Medulla oblongata (tissue), 1 donor: ENCODE data around the gene PMP22.
"Not testable (repeated sequence)": the region's sequence is repeated elsewhere in the genome, so short reads cannot be mapped to it uniquely, and the experiment has no call there.

Experiments used
- DNase-seq: peaks from one replicate; pipeline ENCODE4 v3.0.0-alpha.2; 2015; ENCODE audit errors: extremely low spot score

PMP22 gene

DNA sequence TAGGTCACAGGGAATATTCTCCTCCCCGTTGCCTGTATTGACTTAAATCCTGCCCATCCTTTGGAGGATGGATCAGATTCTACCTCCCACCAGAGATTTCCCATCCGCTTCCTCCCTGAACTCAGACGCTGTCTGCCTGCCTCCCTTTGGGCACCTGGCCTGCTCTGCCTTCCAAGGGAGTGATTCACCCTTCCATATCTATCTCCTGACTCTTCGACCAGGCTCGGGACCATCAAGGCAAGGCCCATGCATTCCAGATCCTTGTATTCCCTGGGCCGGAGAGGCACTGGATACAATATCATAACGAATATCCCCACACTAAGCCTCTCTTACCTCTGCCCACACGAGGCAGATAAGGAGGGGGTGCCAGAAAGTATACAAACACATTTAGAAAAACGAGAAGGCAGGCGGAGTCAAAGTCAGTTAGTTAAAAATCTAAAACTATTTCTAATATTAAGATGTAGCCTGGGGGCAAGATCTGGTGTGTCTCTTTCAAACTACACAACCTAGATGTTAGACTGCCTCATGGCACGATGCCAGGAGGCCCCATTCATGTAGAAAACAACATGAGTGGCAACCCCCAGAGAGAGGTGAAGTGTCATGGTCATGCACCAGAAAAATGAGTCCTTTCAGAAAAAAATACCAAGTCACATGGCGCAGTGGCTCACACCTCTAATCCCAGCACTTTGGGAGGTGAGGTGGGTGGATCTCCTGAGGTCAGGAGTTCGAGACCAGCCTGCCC is 9.2 kb downstream of the PMP22 start:
- DNase-seq = no peak

DNA sequence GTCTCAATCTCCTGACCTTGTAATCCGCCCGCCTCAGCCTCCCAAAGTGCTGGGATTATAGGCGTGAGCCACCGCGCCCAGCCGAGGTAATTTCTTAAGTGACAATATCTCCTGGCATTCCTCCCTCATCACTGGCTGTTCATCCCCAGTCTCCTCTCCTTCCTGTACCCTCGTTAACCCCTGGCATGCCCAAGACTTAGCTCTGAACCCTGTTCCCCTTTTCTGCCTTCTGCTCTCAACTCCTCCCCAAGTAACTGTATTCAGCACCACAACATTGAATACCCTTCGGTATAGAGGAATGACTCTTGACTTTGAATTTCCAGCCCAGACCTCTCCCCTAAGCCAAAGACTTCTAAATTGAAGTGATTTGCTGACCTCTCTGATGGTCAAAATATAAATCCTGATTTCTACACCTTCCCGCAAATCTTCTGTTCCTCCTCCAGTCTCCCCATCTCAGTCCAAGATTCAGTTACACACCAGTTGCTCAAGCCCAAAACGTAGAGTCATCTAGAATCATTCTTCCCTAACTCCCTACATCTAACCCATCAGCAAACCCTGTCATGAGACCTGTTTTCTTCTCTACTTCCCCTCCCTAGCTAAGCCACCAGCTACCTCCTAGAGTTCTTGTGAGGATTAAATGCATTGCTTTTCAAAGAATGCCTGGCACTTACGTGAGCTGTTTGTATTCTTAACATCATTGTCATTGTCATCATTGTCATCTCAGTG is 14.8 kb downstream of the PMP22 start:
- DNase-seq = no peak

DNA sequence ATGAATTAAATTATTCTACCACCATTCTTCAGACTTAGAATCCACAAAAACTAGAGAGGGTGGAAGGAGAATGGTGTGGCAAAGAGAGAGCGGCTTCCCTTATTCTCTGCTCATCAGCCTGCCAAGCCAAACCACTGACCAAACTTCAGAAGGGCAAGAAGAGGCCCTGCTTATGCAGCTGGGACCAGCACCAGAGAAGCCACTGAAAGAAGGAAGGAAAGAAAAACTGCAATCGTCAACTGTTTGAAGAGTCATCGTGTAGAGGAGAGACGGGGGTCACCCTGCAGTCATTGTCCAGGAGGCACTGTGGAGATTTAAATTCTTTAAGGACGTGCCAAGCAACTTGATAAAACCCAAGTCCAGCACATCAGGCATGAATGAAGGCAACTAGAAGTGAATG is 15.6 kb downstream of the PMP22 start:
- DNase-seq = no peak

DNA sequence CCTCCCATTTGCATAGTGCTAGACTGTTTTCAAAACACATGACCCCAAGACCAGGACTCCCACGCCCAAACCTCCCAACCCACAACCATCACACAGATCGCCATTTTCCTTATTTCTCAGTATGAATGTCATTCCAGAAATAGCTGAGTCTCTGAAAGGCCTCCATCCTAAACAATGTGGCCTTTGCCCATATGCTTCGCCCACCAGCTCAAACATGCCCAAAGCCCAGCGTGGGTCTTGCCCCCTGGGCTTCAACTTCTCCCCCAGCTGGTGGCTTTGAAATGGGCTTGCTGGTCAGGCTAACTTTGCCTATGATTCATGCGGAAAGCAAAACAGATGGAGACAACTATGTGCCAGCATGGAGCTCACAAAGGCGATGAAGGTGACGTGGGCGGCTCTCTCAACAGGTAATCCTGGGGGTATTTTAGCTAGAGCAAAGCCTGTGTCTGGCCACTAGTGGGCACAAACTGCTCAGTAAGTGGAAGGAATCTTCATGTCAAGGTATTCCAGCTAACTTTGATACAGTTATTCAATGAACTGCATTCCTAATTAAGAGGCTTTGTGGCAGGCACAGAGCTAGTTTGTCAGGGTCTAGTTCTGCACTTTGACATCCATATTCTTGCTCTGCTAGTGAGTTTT is 17.1 kb downstream of the PMP22 start:
- DNase-seq = no peak

DNA sequence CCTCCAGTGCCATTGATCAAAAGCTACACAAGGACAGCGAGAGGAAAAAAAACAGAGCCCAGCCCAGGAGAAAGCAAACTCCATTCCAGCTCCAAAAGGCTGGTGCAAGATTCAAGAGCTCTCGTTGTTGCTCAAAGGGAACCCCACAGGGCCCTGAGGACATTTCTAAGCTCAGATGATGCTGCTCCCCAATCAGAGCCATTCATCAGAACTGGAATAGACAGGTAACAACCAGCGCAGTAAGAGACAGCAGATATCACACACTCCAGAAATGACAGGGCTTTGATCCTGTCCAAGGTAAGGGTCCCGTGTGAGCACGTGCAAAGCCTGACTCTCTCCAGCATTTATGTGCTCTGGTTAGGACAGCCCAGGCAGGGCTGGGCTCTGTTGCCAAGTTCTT is 20.1 kb downstream of the PMP22 start:
- no peak for DNase-seq

DNA sequence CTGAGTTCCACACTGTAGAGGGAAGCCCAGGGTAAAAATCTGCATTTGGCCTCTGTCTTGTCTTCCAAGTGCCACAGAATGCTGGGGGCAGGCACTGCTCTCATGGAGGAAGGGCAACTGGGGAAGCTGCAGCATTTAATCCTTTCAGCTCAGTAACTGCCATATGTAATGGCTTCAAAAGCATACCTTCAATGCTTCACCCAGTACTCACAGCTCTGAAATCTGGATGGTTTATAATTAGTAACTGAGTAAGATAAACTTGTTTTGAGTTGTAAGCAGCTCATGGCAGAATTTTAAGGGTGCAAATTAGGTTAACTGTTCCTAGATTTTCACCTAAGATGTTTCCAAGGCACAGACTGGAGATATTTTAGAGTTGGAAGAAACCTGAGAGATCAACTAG is 24.5 kb downstream of the PMP22 start:
- no peak for DNase-seq

DNA sequence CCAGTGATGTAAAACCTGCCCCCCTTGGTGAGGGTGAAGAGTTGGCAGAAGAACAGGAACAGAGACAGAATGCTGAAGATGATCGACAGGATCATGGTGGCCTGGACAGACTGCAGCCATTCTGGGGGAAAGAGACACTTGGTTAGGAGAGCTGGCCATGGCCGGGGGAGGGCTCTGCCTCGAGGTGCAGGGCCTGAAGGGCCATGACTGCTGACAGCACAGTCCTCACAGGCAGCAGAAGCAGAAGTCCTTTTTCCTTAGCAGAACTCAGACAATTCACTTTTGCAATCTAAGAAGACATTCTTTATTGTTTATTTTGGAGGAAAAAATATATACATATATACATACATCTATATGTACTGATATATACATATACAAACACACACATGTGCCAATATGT is 25.6 kb downstream of the PMP22 start:
- DNase-seq = no peak

DNA sequence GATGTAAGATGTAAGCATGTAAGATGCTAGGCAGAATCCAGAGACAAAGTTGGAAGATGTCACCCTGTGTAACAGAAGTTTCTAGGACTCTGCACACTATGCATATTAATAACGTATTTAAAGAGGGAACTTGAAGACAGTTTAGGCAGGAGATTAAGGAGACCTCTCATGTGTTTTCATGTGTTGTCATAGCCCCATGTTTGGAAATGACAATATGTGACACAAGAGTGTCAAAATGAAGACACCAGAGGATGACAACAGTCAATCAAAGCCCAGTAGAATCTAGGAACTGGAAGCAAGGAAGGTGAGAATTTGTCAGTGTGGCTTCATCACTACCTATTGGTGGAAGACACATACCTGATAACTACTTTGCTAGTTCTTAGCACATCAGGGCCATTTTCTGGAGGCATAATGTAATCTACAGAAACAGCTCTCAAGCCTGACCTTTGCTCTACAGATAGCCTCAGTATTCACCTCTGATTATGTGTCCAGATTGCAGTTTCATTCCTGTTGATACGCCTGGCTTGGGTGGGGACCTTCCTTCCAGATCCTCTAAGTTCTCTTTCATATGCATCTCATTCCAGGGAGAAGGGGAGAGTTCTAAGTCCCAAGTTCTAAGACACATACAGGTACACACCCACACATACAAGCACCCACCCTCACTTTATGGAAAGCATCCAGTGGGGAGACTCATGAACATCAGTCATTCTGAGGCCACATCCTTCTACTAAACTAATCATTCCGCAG is 26.3 kb downstream of the PMP22 start:
- DNase-seq = no peak

DNA sequence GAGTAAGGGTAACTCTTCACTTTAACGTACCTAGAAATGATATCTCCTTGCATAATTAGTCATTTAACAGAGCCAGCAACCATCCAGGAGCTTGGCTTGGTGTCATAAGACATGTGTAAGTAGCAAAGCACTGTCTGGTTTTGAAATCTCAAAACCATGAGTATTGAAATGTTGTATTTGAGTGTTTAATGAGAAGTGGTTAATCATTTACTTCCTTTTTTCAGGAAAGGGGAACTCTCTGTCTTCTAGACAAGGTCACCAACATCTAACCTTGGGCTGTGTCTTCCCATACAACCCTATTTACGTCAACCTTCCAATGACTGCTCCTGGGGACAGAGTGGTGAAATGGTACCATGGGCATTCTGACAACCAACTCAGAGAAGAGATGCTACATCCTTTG is 27.1 kb downstream of the PMP22 start:
- DNase-seq = no peak

DNA sequence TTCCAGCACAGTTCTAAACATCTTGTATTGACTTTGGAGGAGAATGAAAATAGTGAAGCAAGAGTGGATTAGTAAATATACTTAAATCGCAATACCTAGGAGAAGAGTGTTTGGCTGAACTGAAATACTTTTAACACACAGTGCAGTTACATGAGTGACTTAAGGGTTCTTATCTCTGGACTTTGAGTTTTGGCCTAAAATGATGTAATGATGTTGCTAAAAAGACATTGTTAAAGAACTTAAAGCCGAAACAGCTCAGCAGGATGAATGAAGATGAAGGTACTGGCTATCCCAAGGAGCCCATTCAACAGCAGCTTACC is 28.1 kb downstream of the PMP22 start:
- DNase-seq = no peak

DNA sequence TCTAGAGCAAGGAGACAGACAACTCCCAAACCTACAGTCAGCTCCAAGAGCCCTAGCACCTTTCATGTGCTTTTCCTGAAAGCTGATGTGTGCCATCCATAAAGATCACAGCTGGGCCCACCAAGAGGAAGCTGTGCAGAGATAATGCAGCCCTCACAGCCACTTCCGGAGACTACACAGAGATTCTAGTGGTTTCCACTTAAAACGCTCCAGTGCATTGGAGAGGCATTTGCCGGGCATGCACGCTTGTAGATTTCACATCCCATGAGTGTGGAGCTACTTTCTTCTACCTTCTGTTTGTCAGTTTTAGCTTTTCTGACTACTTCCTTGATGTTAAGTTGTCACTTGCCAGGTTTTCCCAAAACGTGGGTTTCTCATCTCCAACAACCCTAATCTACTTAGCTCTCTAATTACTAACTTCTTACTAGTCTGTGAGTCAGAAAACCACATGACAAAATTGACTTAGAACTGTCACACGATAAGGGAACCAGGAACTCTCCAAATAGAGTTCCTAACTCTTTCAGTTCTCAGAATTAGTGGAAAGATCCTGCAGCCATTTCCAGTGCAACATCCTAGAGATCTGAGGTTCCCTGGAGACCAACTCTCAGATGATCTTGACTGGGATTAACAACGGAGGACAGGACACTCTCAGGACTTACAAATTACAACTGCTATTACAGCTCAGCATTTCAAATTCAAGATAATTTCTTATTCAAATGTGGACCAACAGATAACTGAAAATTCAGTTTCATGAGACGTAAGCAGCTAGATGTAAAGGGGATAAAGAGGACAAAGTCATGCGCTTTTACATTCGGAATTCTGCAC is 28.6 kb downstream of the PMP22 start:
- no peak for DNase-seq

DNA sequence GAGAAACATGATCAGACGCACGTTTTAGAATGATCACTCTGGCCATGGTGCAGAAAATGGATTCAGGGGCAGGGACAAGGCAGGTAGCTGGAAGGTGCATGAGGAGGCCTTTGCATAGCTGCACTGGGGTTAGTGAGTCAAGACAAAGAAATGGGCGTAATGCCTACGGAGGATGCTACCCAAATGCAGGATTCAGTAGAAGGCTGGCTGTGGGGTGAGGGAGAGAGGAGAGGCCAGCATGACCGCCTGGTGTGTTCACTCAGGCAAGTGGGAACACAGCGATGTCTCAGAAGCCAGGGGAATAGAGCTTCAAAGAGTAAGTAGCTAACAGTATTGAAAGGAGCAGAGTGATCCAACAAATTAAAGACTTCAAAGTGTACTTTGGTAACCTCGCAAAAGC is 31.2 kb downstream of the PMP22 start:
- DNase-seq = no peak

DNA sequence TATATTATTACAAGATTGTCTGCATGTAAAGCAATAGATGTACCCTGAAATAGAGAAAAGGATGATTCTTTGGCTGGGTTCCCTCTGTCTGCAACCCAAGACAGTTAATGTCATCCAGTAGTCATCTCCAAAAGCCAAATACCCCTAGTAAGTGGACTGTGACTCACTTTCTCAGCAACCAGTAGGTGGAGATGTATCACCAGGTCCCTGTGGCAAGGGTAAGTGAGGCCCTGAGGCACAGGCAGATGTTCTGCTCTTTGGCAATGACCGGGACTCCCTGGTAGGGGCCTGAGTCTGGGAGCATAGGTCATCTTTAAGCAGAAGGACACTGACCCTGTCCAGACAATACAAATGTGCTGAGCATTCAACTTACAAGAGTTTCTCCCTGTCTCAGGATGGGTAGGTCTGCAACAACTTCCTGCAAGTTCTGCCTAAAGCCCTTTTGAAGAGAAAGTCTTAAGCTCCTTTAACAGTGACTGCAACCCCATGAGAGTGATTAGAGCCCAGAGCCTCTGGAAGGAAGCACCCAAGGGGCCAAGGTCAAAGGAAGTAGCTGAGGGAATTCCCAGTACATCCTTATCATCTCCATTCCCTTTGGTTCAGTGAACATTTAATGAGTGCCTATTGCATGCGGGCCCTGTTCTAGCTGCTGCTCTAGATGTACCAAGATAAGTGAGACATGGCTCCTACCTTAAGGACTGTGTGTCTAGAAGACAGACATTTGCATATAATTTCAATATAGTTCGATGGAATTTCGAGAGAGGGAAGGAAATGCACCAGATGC is 31.9 kb downstream of the PMP22 start:
- DNase-seq = peak; percentile 65

DNA sequence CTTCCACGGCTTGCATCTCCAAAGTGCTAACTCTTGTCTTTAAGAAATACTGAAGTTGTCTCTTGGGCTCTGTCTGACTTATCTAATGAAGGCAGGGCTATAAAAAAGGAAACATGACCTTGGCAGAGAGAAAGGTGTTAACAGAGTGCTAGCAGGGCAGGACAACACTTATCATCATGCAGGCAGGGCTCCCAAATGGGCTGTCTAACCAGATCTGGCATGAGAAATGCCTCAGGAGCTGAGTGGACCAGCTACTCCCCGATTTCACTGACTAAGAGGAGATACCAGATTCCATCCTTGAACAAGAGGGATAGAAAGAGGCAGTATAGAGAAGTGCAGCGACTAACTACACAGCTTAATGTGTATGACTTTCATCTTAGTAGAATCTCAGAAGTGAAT is 32.6 kb downstream of the PMP22 start:
- DNase-seq = no peak

DNA sequence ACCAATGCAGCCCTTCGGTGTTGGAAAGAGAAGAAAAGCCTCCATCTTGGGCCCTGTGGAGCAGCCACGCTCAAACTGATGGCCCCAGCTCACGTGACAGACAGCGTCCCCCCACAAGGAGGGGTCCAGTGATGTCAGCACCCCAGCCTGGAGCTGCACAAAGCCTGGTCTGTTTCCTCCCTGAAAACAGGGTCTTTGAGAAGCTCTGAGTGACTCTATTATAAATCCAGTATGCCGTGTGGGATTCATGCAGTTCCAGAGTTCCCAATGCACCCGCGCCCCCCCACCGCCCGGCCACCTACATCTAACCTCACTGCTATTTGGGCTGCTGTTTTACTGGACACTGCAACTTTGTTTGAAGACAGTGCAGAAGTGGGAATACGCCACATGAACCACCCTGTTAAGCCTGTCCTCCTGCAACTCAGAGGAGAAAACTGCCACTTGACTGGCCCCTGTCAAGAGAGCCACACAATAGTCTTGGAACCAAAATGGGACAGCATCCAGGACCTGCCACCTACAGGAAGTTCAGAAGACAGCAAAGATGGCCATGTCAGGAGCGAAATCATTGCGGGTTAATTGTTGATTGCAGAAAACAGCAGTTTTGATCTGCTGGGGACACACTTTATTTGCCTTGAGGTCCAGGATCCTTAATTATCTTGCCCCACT is 33.1 kb downstream of the PMP22 start:
- DNase-seq = peak; percentile 92

DNA sequence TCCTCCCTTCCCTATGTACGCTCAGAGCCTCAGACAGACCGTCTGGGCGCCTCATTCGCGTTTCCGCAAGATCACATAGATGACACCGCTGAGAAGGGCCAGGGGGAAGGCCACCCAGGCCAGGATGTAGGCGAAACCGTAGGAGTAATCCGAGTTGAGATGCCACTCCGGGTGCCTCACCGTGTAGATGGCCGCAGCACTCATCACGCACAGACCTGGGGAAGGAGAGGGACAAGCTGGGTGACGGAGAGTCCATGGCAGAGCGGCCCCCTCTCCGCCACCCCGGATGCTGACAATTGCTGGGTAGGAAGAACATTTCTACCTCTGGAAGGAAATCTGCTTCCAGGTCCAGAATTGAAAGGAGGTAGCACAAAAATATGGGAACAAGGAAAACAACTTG is 34.3 kb downstream of the PMP22 start:
- DNase-seq = no peak

DNA sequence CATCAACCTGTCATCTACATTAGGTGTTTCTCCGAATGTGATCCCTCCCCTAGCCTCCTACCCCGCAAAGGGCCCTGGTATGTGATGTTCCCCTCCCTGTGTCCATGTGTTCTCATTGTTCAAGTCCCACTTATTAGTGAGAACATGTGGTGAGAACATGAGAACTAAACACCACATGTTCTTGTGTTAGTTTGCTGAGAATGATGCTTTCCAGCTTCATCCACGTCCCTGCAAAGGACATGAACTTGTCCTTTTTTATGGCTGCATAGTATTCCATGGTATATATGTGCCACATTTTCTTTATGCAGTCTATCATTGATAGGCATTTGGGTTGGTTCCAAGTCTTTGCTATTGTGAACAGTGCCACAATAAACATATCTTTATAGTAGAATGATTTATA is 43.3 kb downstream of the PMP22 start:
- not testable (repeated sequence) for DNase-seq

DNA sequence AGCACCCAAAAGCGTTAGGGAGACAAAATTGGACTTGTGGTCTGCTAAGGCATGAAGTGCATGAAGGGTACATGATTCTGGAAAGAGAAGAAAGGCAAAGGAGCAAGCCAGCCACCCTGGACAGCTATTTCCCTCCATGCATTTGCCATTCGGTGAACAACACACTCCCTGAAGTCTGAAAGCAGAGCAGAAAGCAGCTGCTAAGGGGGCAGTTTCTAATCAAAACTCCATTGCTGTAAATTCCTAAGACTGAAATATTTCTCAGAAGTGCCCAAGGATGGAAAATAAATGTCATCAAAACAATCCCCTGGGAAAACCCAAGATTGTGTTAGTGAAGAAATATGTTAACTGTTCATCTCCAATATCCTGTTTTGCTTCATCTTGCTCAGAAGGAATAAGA is 44.3 kb downstream of the PMP22 start:
- no peak for DNase-seq

DNA sequence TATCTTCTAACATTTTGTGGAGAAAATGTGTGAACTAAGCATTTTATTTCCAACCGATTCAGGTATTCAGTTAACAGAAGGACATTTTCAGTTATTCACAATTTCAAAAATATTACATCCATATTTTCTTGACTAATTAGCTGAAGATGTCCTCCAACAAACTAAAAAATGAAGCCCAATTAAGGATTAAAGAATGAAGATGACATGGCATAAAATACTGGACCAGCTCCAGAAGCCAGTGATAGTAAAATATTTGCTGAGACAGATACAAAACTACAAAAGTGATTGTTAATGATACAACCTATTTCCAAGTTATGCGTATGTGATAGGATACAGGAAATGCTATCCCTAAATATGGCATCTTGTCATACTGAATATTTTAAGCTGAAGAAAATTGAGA is 48.6 kb downstream of the PMP22 start:
- no peak for DNase-seq

DNA sequence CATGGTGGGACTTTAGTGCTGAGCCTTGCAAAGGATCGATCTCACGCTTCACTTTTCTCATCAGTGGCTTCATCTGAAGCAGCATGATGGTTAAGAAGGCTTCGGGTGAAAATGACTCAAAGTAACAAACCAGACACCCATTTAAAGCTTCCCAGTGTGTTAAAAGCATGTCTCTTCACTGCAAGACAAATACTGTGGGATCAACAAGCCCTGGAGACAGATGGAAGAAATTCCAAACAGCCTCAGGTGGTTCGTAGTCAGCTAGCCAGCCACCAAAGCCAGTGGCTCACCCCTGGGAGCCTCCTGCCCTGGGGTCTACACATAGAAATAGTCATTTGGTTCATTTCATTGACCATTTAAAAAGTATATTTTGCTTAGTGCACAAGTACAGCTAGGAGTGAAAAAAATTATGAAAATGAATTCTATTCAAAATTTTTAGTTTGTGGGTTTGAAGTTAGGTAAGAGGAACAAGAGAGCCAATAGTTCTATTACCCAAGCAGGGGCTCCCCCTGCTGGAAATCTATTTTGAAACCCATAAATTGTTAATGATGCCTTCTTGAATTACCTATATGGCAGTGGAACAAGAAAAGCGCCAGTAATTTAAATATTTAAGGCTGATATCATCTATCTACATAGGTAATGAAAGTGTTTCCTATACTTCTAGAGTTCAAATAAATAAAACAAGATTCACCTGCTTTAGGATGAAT is 51.6 kb downstream of the PMP22 start:
- no peak for DNase-seq
